ENCODE measurements around the gene EHBP1.

The EHBP1 gene

DNA sequence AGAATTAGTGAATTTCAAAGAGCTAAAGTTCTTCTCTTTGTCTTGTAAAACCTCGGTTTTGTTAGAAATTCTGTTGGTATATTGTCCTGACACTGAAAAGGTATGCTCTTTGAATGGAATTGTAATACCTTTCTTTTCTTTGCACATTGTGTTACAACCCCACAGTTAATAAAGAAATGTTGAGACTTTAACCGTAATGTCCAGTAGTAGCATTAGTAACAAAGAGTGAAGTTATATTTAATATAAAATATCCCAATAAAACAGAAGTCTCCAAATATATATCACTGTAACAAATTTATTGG lies 69.8 kb downstream of the EHBP1 start:
- Histone ChIP-seq H2BK120ac (ENCODE audit: low read depth, low read length) (no peak overlapping the region), H3K9ac (ENCODE audit: low read depth, low read length, poor library complexity) (no peak overlapping the region), H3K23ac (ENCODE audit: low read depth, low read length, poor library complexity) (no peak overlapping the region), H3K27me3 (ENCODE audit: control insufficient read depth in 3 of 3, insufficient read depth in 3 of 3, low read depth in 1 of 3, low read length in 3 of 3) (no peaks in the 10 kb centered on the region), H3K36me3 (replicated peaks in 1 of 2; ENCODE audit: control insufficient read depth in 2 of 2, insufficient read depth in 2 of 2, low read length in 2 of 2) (peaks cover 0 to 5% of the 10 kb centered on the region in 2 donors), H2BK15ac (ENCODE audit: low read length) (no peak overlapping the region), H3K4me1 (ENCODE audit: control insufficient read depth in 2 of 2, insufficient read depth in 1 of 2, low read depth in 1 of 2, low read length in 2 of 2) (peaks cover 0 to 3% of the 10 kb centered on the region in 2 donors), H2AK5ac (ENCODE audit: low read depth, low read length) (no peak overlapping the region), H2AFZ (ENCODE audit: low read length) (no peak overlapping the region), H3K18ac (ENCODE audit: low read length) (no peak overlapping the region), H3K9me3 (replicated peaks in 1 of 2; ENCODE audit: control insufficient read depth in 2 of 2, insufficient read depth in 1 of 2, low read depth in 1 of 2, low read length in 2 of 2) (no peaks in the 10 kb centered on the region), H2BK12ac (ENCODE audit: low read length) (no peak overlapping the region), H3K4me3 (ENCODE audit: low read length in 2 of 2) (no peak overlapping the region), H2BK5ac (ENCODE audit: low read length) (no peak overlapping the region), H3K79me1 (ENCODE audit: low read depth, low read length) (peaks cover 2% of the 10 kb centered on the region), H3K27ac (replicated peaks; ENCODE audit: low read length) (no peak overlapping the region), H3K14ac (ENCODE audit: low read length) (no peak overlapping the region), H3K4ac (ENCODE audit: low read length) (no peak overlapping the region), H4K8ac (ENCODE audit: low read depth, low read length) (no peak overlapping the region), H4K91ac (ENCODE audit: low read depth, low read length, poor library complexity) (no peak overlapping the region), H3K4me2 (ENCODE audit: insufficient read depth, low read length, poor library complexity, severe bottlenecking) (no peak overlapping the region)
- no CpG with 5 or more reads among the region's 2 CpGs for WGBS, 2 donors (ENCODE audit: extremely low coverage in 2 of 2, insufficient read length in 2 of 2, insufficient replicate concordance in 1 of 2)
- no peak for DNase-seq (ENCODE audit: low spot score)

DNA sequence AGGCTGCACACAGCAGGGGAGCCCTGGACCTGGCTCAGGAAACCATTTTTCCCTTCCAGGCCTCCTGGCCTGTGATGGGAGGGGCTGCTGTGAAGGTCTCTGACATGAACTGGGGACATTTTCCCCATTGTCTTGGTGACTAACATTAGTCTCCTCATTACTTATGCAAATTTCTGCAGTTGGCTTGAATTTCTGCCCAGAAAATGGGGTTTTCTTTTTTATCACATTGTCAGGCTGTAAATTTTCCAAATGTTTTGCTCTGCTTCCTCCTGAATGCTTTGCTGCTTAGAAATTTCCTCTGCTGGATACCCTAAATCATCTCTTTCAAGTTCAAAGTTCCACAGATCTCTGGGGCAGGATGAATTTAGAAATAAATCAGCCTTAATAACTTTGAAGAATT lies 78.2 kb downstream of the EHBP1 start:
- Histone ChIP-seq H3K27me3 (ENCODE audit: control insufficient read depth in 3 of 3, insufficient read depth in 3 of 3, low read depth in 1 of 3, low read length in 3 of 3) (no peaks in the 10 kb centered on the region), H3K4me2 (ENCODE audit: insufficient read depth, low read length, poor library complexity, severe bottlenecking) (no peak overlapping the region), H3K9me3 (replicated peaks in 1 of 2; ENCODE audit: control insufficient read depth in 2 of 2, insufficient read depth in 1 of 2, low read depth in 1 of 2, low read length in 2 of 2) (peaks cover 3 to 18% of the 10 kb centered on the region in 2 donors), H3K9ac (ENCODE audit: low read depth, low read length, poor library complexity) (no peak overlapping the region), H2BK15ac (ENCODE audit: low read length) (no peak overlapping the region), H3K18ac (ENCODE audit: low read length) (no peak overlapping the region), H2BK120ac (ENCODE audit: low read depth, low read length) (no peak overlapping the region), H2BK12ac (ENCODE audit: low read length) (no peak overlapping the region), H4K91ac (ENCODE audit: low read depth, low read length, poor library complexity) (no peak overlapping the region), H2BK5ac (ENCODE audit: low read length) (no peak overlapping the region), H2AFZ (ENCODE audit: low read length) (no peak overlapping the region), H3K4me1 (ENCODE audit: control insufficient read depth in 2 of 2, insufficient read depth in 1 of 2, low read depth in 1 of 2, low read length in 2 of 2) (peaks cover 0 to 3% of the 10 kb centered on the region in 2 donors), H3K4me3 (ENCODE audit: low read length in 2 of 2) (no peak overlapping the region), H3K36me3 (replicated peaks in 1 of 2; ENCODE audit: control insufficient read depth in 2 of 2, insufficient read depth in 2 of 2, low read length in 2 of 2) (peaks cover 0 to 4% of the 10 kb centered on the region in 2 donors), H3K79me1 (ENCODE audit: low read depth, low read length) (peaks cover 2% of the 10 kb centered on the region), H2AK5ac (ENCODE audit: low read depth, low read length) (no peak overlapping the region), H3K27ac (replicated peaks; ENCODE audit: low read length) (no peak overlapping the region), H3K14ac (ENCODE audit: low read length) (no peak overlapping the region), H4K8ac (ENCODE audit: low read depth, low read length) (no peak overlapping the region), H3K4ac (ENCODE audit: low read length) (no peak overlapping the region), H3K23ac (ENCODE audit: low read depth, low read length, poor library complexity) (no peak overlapping the region)
- no peak for DNase-seq (ENCODE audit: low spot score)

DNA sequence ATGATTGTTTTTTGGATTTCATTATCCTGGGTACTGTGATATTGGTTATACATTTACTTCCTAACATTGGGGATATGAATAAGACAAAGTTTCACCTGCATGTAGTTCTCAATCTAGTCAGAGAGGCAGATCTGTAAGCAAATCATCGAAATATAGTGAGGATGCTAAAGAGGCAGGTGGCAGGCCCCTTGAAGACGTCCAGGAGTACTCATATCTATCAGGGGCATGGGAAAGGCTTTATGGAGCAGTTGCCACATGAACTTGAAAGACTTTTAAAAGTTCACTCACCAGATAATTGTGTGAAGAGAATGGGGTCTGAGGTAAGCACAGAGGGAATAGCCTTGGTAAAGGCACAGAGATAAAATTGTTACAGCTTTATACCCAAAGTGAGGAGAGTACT lies 78.8 kb downstream of the EHBP1 start:
- Histone ChIP-seq H4K91ac (ENCODE audit: low read depth, low read length, poor library complexity) (no peak overlapping the region), H3K9ac (ENCODE audit: low read depth, low read length, poor library complexity) (no peak overlapping the region), H3K27ac (replicated peaks; ENCODE audit: low read length) (no peak overlapping the region), H3K14ac (ENCODE audit: low read length) (no peak overlapping the region), H3K4ac (ENCODE audit: low read length) (no peak overlapping the region), H2BK15ac (ENCODE audit: low read length) (no peak overlapping the region), H3K36me3 (replicated peaks in 1 of 2; ENCODE audit: control insufficient read depth in 2 of 2, insufficient read depth in 2 of 2, low read length in 2 of 2) (peaks cover 0 to 4% of the 10 kb centered on the region in 2 donors), H3K9me3 (replicated peaks in 1 of 2; ENCODE audit: control insufficient read depth in 2 of 2, insufficient read depth in 1 of 2, low read depth in 1 of 2, low read length in 2 of 2) (peaks cover 3 to 18% of the 10 kb centered on the region in 2 donors), H3K27me3 (ENCODE audit: control insufficient read depth in 3 of 3, insufficient read depth in 3 of 3, low read depth in 1 of 3, low read length in 3 of 3) (no peaks in the 10 kb centered on the region), H3K4me2 (ENCODE audit: insufficient read depth, low read length, poor library complexity, severe bottlenecking) (no peak overlapping the region), H3K79me1 (ENCODE audit: low read depth, low read length) (no peaks in the 10 kb centered on the region), H2AFZ (ENCODE audit: low read length) (no peak overlapping the region), H3K23ac (ENCODE audit: low read depth, low read length, poor library complexity) (no peak overlapping the region), H2BK5ac (ENCODE audit: low read length) (no peak overlapping the region), H2BK12ac (ENCODE audit: low read length) (no peak overlapping the region), H2AK5ac (ENCODE audit: low read depth, low read length) (no peak overlapping the region), H2BK120ac (ENCODE audit: low read depth, low read length) (no peak overlapping the region), H3K4me1 (ENCODE audit: control insufficient read depth in 2 of 2, insufficient read depth in 1 of 2, low read depth in 1 of 2, low read length in 2 of 2) (peaks cover 0 to 1% of the 10 kb centered on the region in 2 donors), H3K18ac (ENCODE audit: low read length) (no peak overlapping the region), H4K8ac (ENCODE audit: low read depth, low read length) (no peak overlapping the region), H3K4me3 (ENCODE audit: low read length in 2 of 2) (no peak overlapping the region)
- no CpG with 5 or more reads among the region's 2 CpGs for WGBS, 2 donors (ENCODE audit: extremely low coverage in 2 of 2, insufficient read length in 2 of 2, insufficient replicate concordance in 1 of 2)
- no peak for DNase-seq (ENCODE audit: low spot score)

DNA sequence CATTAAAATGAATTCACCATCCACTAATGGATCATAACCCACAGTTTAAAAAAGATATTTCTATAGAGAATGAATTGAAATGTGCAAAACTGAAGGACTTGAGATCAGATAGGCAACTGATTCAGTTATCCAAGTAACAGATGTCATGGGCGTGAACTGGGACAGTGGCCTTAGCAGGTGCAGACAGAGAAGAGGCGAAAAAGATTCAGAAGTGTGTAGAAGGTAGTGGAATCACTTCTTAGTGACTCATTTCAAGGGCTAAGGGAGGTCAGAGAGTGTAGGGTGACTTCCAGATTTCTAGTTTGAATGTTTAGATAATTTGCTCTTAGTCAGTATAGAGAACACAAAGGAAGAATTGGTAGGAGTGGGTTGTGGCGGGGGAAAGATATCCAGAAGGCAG lies 79.7 kb downstream of the EHBP1 start:
- Histone ChIP-seq H3K9me3 (replicated peaks in 1 of 2; ENCODE audit: control insufficient read depth in 2 of 2, insufficient read depth in 1 of 2, low read depth in 1 of 2, low read length in 2 of 2) (peaks cover 3 to 18% of the 10 kb centered on the region in 2 donors), H2BK120ac (ENCODE audit: low read depth, low read length) (no peak overlapping the region), H2AFZ (ENCODE audit: low read length) (no peak overlapping the region), H2BK12ac (ENCODE audit: low read length) (no peak overlapping the region), H3K4me3 (ENCODE audit: low read length in 2 of 2) (no peak overlapping the region), H3K4me2 (ENCODE audit: insufficient read depth, low read length, poor library complexity, severe bottlenecking) (no peak overlapping the region), H3K27ac (replicated peaks; ENCODE audit: low read length) (no peak overlapping the region), H2BK5ac (ENCODE audit: low read length) (no peak overlapping the region), H3K18ac (ENCODE audit: low read length) (no peak overlapping the region), H3K4me1 (ENCODE audit: control insufficient read depth in 2 of 2, insufficient read depth in 1 of 2, low read depth in 1 of 2, low read length in 2 of 2) (no peaks in the 10 kb centered on the region), H3K9ac (ENCODE audit: low read depth, low read length, poor library complexity) (no peak overlapping the region), H3K4ac (ENCODE audit: low read length) (no peak overlapping the region), H2AK5ac (ENCODE audit: low read depth, low read length) (no peak overlapping the region), H4K8ac (ENCODE audit: low read depth, low read length) (no peak overlapping the region), H3K79me1 (ENCODE audit: low read depth, low read length) (no peaks in the 10 kb centered on the region), H3K23ac (ENCODE audit: low read depth, low read length, poor library complexity) (no peak overlapping the region), H3K36me3 (replicated peaks in 1 of 2; ENCODE audit: control insufficient read depth in 2 of 2, insufficient read depth in 2 of 2, low read length in 2 of 2) (peaks cover 0 to 4% of the 10 kb centered on the region in 2 donors), H3K27me3 (ENCODE audit: control insufficient read depth in 3 of 3, insufficient read depth in 3 of 3, low read depth in 1 of 3, low read length in 3 of 3) (no peaks in the 10 kb centered on the region), H2BK15ac (ENCODE audit: low read length) (no peak overlapping the region), H3K14ac (ENCODE audit: low read length) (no peak overlapping the region), H4K91ac (ENCODE audit: low read depth, low read length, poor library complexity) (no peak overlapping the region)
- no peak for DNase-seq (ENCODE audit: low spot score)
- no CpG with 5 or more reads among the region's 3 CpGs for WGBS, 2 donors (ENCODE audit: extremely low coverage in 2 of 2, insufficient read length in 2 of 2, insufficient replicate concordance in 1 of 2)
